ENCODE data around the gene VGLL2.

The VGLL2 gene

DNA sequence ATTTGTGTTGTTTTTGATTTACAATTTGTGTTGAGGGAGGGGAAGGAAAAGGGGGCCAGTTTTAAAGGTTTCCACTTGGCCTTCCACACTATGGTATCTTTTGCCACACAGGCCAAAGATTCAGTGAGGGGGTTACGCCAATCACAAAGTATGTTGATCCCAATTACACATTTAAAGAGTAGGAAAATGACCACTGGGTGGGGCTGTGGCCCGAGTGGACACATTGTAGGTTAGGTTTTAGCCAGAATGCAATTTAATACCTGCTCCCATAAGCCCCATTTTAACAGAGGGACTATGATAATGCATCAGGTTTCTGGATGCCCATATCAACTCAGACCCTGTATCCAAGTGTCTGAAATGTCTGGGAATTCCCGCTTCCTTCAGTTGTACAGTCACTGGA lies 15.6 kb downstream of the VGLL2 start:
- Histone ChIP-seq H3K27me3 (ENCODE audit: control insufficient read depth in 1 of 2, insufficient read depth in 2 of 2, low read length in 2 of 2) (peaks cover 2 to 4% of the 10 kb centered on the region in 2 donors), H3K36me3 (ENCODE audit: control insufficient read depth in 1 of 2, insufficient read depth in 2 of 2, low read length in 2 of 2) (no peaks in the 10 kb centered on the region), H3K9ac (ENCODE audit: low read depth in 1 of 2, low read length in 2 of 2) (no peak overlapping the region), H3K4me3 (ENCODE audit: low read depth in 1 of 2, low read length in 2 of 2) (no peak overlapping the region), H3K4me1 (ENCODE audit: control insufficient read depth in 1 of 2, insufficient read depth in 2 of 2, low read length in 2 of 2) (no peaks in the 10 kb centered on the region), H3K9me3 (ENCODE audit: control insufficient read depth in 1 of 2, low read length in 2 of 2) (no peaks in the 10 kb centered on the region), H3K27ac (ENCODE audit: low read depth, low read length) (no peak overlapping the region)

DNA sequence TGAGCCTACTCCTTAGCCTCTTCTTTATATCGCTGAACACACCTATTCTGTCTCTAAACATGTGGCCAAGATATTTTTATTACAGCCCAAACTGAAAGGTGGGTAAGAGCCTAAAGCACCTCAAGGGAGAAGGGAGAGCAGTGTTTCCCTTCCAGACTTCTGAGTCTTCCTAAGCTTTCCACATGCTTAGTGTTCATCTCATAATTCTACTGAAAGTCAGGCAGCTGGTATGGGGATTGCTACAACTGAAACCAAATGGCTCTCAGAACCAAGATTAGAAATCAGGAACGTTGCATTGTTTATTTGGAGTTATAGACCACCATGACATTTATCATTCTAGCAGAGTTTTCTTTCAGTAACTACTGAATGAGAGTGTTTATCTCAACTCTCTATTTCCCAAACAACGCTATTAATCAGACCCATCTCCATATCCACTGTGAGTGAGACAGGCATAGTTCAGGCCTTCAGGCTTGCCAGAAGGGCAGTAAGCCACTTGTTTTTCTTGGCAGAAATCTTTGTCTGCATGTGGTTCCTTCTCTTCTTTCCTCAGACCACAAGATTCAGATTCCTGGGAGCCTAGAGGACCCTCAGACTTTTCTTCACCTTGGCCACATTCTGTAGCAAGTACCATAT lies 22.8 kb downstream of the VGLL2 start:
- Histone ChIP-seq H3K27ac (ENCODE audit: low read depth, low read length) (no peak overlapping the region), H3K36me3 (ENCODE audit: control insufficient read depth in 1 of 2, insufficient read depth in 2 of 2, low read length in 2 of 2) (no peaks in the 10 kb centered on the region), H3K27me3 (ENCODE audit: control insufficient read depth in 1 of 2, insufficient read depth in 2 of 2, low read length in 2 of 2) (no peaks in the 10 kb centered on the region), H3K4me3 (ENCODE audit: low read depth in 1 of 2, low read length in 2 of 2) (no peak overlapping the region), H3K4me1 (ENCODE audit: control insufficient read depth in 1 of 2, insufficient read depth in 2 of 2, low read length in 2 of 2) (no peaks in the 10 kb centered on the region), H3K9me3 (ENCODE audit: control insufficient read depth in 1 of 2, low read length in 2 of 2) (no peaks in the 10 kb centered on the region), H3K9ac (ENCODE audit: low read depth in 1 of 2, low read length in 2 of 2) (no peak overlapping the region)

DNA sequence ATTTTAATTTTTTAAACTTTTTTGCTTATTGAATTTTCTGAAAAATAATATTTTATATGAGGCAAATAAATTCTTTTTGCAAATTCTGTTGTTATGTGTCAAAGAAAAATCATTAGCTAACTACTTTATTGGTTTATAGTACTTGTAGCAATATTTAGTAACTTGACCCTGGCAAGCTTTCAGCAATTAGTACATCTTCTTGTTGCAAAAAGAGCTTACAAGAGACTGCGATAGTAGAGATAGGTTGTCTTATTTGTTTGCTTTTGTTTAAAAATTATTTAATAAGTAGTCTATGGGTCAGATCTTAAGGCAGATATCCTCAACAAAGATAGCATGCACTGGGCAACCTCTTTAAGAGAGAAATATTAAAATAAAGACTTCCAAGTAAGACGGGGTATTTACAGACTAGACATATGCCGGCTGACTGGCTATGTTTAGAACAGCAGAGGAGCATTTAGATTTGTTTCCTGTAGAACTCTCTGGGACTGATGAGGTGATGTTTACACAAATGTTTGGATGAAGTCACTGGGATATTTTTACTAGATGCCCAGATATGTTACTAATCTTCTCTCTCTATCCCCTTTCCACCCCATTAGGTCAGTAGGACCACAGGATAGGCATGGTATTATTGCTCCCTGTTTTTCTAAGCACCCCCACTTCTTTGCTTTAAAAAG lies 25.0 kb downstream of the VGLL2 start:
- Histone ChIP-seq H3K9me3 (ENCODE audit: control insufficient read depth in 1 of 2, low read length in 2 of 2) (no peaks in the 10 kb centered on the region), H3K27me3 (ENCODE audit: control insufficient read depth in 1 of 2, insufficient read depth in 2 of 2, low read length in 2 of 2) (no peaks in the 10 kb centered on the region), H3K4me1 (ENCODE audit: control insufficient read depth in 1 of 2, insufficient read depth in 2 of 2, low read length in 2 of 2) (no peaks in the 10 kb centered on the region), H3K36me3 (ENCODE audit: control insufficient read depth in 1 of 2, insufficient read depth in 2 of 2, low read length in 2 of 2) (no peaks in the 10 kb centered on the region), H3K9ac (ENCODE audit: low read depth in 1 of 2, low read length in 2 of 2) (no peak overlapping the region), H3K4me3 (ENCODE audit: low read depth in 1 of 2, low read length in 2 of 2) (no peak overlapping the region), H3K27ac (ENCODE audit: low read depth, low read length) (no peak overlapping the region)

DNA sequence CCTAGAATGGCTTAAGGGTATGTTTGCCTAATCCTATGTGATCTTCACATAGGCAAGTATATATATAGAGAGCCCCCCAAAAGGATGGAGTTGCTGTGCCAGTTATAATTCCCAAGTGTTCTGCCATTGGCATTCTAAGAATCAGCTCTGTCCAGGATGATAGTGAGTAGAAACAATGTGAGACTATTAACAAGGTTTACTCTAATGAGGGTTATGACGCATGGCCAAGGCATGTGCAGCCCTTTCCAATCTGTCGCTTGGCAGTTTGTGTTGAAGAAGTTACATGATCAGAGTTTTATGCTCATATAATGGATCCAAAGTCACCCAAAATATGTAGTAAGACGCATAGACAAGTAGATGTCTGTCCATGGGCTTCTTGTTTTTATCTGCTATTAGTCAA lies 33.6 kb downstream of the VGLL2 start:
- no peak overlapping the region for H3K4me3 ChIP-seq (ENCODE audit: low read depth in 1 of 2, low read length in 2 of 2)
- no peak overlapping the region for H3K9ac ChIP-seq (ENCODE audit: low read depth in 1 of 2, low read length in 2 of 2)
- H3K4me1 ChIP-seq (ENCODE audit: control insufficient read depth in 1 of 2, insufficient read depth in 2 of 2, low read length in 2 of 2) = no peaks in the 10 kb centered on the region
- no peaks in the 10 kb centered on the region for H3K27me3 ChIP-seq (ENCODE audit: control insufficient read depth in 1 of 2, insufficient read depth in 2 of 2, low read length in 2 of 2)
- H3K9me3 ChIP-seq (ENCODE audit: control insufficient read depth in 1 of 2, low read length in 2 of 2) = no peaks in the 10 kb centered on the region
- H3K36me3 ChIP-seq (ENCODE audit: control insufficient read depth in 1 of 2, insufficient read depth in 2 of 2, low read length in 2 of 2) = no peaks in the 10 kb centered on the region
- H3K27ac ChIP-seq (ENCODE audit: low read depth, low read length) = no peak overlapping the region

DNA sequence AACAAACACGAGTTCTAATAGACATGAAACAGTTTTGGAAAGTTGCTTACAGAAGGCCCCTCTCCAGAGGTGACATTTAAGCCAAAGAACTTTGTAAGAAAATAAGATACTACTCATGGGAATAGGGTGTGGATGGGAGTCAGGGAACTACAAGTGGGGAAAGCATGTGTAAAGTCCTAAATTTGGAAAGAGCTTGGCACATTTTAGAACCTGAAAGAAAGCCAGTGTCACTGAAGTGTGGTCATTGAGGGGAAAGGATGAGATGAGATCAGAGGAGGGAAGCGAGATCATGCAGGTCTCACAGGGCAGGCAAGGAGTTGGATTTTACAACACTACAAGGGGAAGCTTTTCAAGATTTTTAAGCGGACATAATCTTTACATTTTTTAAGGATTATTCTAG lies 38.0 kb downstream of the VGLL2 start:
- H3K27me3 ChIP-seq (ENCODE audit: control insufficient read depth in 1 of 2, insufficient read depth in 2 of 2, low read length in 2 of 2) = no peaks in the 10 kb centered on the region
- no peak overlapping the region for H3K9ac ChIP-seq (ENCODE audit: low read depth in 1 of 2, low read length in 2 of 2)
- no peak overlapping the region for H3K27ac ChIP-seq (ENCODE audit: low read depth, low read length)
- no peaks in the 10 kb centered on the region for H3K36me3 ChIP-seq (ENCODE audit: control insufficient read depth in 1 of 2, insufficient read depth in 2 of 2, low read length in 2 of 2)
- no peaks in the 10 kb centered on the region for H3K4me1 ChIP-seq (ENCODE audit: control insufficient read depth in 1 of 2, insufficient read depth in 2 of 2, low read length in 2 of 2)
- no peaks in the 10 kb centered on the region for H3K9me3 ChIP-seq (ENCODE audit: control insufficient read depth in 1 of 2, low read length in 2 of 2)
- H3K4me3 ChIP-seq (ENCODE audit: low read depth in 1 of 2, low read length in 2 of 2) = no peak overlapping the region

DNA sequence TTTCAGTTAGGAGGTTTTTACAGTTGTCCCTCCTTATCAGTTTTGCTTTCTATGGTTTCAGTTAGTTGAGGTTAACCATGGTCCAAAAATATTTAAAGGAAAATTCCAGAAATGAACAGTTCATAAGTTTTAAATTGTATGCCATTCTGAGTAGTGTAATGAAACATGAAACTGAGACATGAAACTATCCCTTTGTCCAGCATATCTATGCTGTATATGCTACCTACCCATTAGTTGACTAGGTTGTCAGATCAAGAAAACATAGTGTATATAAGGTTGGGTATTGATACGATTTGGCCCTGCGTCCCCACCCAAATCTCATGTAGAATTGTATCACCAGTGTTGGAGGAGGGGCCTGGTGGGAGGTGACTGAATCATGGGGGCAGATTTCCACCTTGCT lies 39.1 kb downstream of the VGLL2 start:
- no peak overlapping the region for H3K27ac ChIP-seq (ENCODE audit: low read depth, low read length)
- H3K36me3 ChIP-seq (ENCODE audit: control insufficient read depth in 1 of 2, insufficient read depth in 2 of 2, low read length in 2 of 2) = no peaks in the 10 kb centered on the region

DNA sequence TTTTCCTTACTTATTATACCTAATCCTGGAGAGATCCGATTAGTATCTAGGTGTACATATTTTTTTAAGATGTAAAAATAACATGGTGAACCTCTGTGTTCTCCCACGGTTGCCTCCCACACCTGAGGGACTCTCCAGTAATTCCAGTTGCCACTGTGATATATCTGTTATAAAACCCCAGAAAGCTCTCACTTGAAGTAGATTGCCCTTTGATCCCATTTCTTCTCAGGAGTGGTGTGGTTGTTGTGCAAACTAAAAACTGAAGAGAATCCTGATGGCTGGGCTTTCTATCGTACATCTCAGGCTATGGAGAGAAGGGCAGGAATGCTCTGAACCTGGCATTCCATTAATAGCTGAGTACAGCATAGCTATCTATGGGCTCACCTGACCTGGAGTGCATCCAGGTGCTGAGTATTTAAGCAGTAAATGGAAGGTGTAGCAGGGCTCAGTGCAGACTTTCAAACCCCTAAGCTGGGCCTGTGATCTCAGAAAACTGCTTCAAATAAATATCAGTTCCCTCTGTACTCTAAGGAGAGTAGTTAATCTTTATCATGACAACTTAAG lies 41.0 kb downstream of the VGLL2 start:
- Histone ChIP-seq H3K4me3 (ENCODE audit: low read depth in 1 of 2, low read length in 2 of 2) (no peak overlapping the region), H3K27me3 (ENCODE audit: control insufficient read depth in 1 of 2, insufficient read depth in 2 of 2, low read length in 2 of 2) (no peaks in the 10 kb centered on the region), H3K4me1 (ENCODE audit: control insufficient read depth in 1 of 2, insufficient read depth in 2 of 2, low read length in 2 of 2) (no peaks in the 10 kb centered on the region), H3K9ac (ENCODE audit: low read depth in 1 of 2, low read length in 2 of 2) (no peak overlapping the region), H3K27ac (ENCODE audit: low read depth, low read length) (no peak overlapping the region), H3K36me3 (ENCODE audit: control insufficient read depth in 1 of 2, insufficient read depth in 2 of 2, low read length in 2 of 2) (no peaks in the 10 kb centered on the region), H3K9me3 (ENCODE audit: control insufficient read depth in 1 of 2, low read length in 2 of 2) (no peaks in the 10 kb centered on the region)

More for the DNA sequence above, 39.1 kb downstream of the VGLL2 start:
- Histone ChIP-seq H3K4me3 (ENCODE audit: low read depth in 1 of 2, low read length in 2 of 2) (no peak overlapping the region), H3K9me3 (ENCODE audit: control insufficient read depth in 1 of 2, low read length in 2 of 2) (no peaks in the 10 kb centered on the region), H3K9ac (ENCODE audit: low read depth in 1 of 2, low read length in 2 of 2) (no peak overlapping the region), H3K27me3 (ENCODE audit: control insufficient read depth in 1 of 2, insufficient read depth in 2 of 2, low read length in 2 of 2) (no peaks in the 10 kb centered on the region), H3K4me1 (ENCODE audit: control insufficient read depth in 1 of 2, insufficient read depth in 2 of 2, low read length in 2 of 2) (no peaks in the 10 kb centered on the region)

DNA sequence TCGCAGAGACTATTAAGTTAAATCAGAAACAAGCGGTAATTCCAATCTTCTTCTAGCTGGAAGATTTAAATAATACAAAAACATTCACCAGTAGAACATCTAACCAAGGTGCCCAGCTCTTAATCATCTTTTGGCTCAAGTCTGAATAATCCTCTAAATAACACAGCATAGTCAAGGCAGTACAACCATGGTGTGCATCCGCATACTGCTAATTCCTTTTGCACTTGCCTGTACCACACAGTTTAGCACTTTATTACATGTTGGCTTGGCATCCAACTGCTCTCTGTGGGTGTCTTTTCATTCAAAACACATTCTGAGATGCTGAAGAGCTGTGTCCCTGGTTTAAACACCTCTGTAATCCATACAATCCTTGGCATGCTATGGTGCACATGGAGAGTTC lies 42.3 kb downstream of the VGLL2 start:
- no peak overlapping the region for H3K9ac ChIP-seq (ENCODE audit: low read depth in 1 of 2, low read length in 2 of 2)
- no peaks in the 10 kb centered on the region for H3K36me3 ChIP-seq (ENCODE audit: control insufficient read depth in 1 of 2, insufficient read depth in 2 of 2, low read length in 2 of 2)
- H3K4me1 ChIP-seq (ENCODE audit: control insufficient read depth in 1 of 2, insufficient read depth in 2 of 2, low read length in 2 of 2) = no peaks in the 10 kb centered on the region
- H3K4me3 ChIP-seq (ENCODE audit: low read depth in 1 of 2, low read length in 2 of 2) = no peak overlapping the region
- H3K27ac ChIP-seq (ENCODE audit: low read depth, low read length) = no peak overlapping the region
- no peaks in the 10 kb centered on the region for H3K9me3 ChIP-seq (ENCODE audit: control insufficient read depth in 1 of 2, low read length in 2 of 2)
- no peaks in the 10 kb centered on the region for H3K27me3 ChIP-seq (ENCODE audit: control insufficient read depth in 1 of 2, insufficient read depth in 2 of 2, low read length in 2 of 2)

DNA sequence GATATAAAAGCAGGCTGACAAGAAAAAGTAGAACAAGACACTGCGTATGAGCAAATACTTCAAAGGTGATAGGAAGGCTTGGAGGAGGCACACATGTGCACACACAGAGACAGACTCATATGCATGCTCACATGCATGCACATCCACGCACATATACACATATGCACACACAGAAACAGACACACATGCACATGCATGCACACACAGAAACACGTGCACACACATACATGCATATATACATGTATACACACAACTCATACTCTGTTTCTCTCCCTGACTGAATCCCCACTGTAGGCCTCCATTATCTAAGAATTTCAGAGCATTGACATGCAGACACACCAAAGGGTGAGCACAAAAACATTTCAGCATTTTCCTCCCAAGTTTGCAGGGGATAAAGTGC lies 43.7 kb downstream of the VGLL2 start:
- no peaks in the 10 kb centered on the region for H3K27me3 ChIP-seq (ENCODE audit: control insufficient read depth in 1 of 2, insufficient read depth in 2 of 2, low read length in 2 of 2)
- no peaks in the 10 kb centered on the region for H3K9me3 ChIP-seq (ENCODE audit: control insufficient read depth in 1 of 2, low read length in 2 of 2)
- no peak overlapping the region for H3K9ac ChIP-seq (ENCODE audit: low read depth in 1 of 2, low read length in 2 of 2)
- H3K4me1 ChIP-seq (ENCODE audit: control insufficient read depth in 1 of 2, insufficient read depth in 2 of 2, low read length in 2 of 2) = no peaks in the 10 kb centered on the region
- H3K4me3 ChIP-seq (ENCODE audit: low read depth in 1 of 2, low read length in 2 of 2) = no peak overlapping the region
- H3K27ac ChIP-seq (ENCODE audit: low read depth, low read length) = no peak overlapping the region
- no peaks in the 10 kb centered on the region for H3K36me3 ChIP-seq (ENCODE audit: control insufficient read depth in 1 of 2, insufficient read depth in 2 of 2, low read length in 2 of 2)

DNA sequence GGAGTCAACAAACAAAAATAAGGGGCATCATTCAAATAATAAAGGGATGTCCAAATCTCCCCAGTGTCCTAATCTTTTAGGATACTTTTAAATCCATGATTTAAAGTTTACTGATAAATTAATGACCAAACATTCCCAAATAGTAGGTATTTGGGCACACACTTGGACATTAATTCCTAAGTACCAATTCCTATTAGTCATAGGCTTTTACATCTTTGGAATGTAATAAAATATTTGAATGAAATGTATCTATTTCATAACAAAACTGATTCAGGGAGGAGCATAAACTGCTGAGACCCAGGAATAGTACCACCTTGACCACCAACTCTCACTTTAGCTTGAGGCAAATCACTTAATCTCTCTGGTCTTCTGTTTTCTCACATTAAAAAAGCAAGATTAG lies 44.3 kb downstream of the VGLL2 start:
- Histone ChIP-seq H3K9ac (ENCODE audit: low read depth in 1 of 2, low read length in 2 of 2) (no peak overlapping the region), H3K4me3 (ENCODE audit: low read depth in 1 of 2, low read length in 2 of 2) (no peak overlapping the region), H3K4me1 (ENCODE audit: control insufficient read depth in 1 of 2, insufficient read depth in 2 of 2, low read length in 2 of 2) (no peaks in the 10 kb centered on the region), H3K36me3 (ENCODE audit: control insufficient read depth in 1 of 2, insufficient read depth in 2 of 2, low read length in 2 of 2) (no peaks in the 10 kb centered on the region), H3K27ac (ENCODE audit: low read depth, low read length) (no peak overlapping the region), H3K9me3 (ENCODE audit: control insufficient read depth in 1 of 2, low read length in 2 of 2) (no peaks in the 10 kb centered on the region), H3K27me3 (ENCODE audit: control insufficient read depth in 1 of 2, insufficient read depth in 2 of 2, low read length in 2 of 2) (no peaks in the 10 kb centered on the region)

All from duodenal mucosa (tissue), 2 donors.